Measurements from ENCODE around the gene CTSO. TPM values are rescaled to one million over a fixed set of nuclear protein-coding genes. Genes with fewer than 3 reads are reported as not detected.
A peak's percentile ranks its signal among the peaks of the same experiment; 100 is the strongest.

Gene CTSO, protein sequence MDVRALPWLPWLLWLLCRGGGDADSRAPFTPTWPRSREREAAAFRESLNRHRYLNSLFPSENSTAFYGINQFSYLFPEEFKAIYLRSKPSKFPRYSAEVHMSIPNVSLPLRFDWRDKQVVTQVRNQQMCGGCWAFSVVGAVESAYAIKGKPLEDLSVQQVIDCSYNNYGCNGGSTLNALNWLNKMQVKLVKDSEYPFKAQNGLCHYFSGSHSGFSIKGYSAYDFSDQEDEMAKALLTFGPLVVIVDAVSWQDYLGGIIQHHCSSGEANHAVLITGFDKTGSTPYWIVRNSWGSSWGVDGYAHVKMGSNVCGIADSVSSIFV
- total RNA-seq (10 to 100 TPM in 3 of 5 donors, 1 to 10 TPM in 2; 1.2 to 41.7 (median 11.6) TPM), polyA plus RNA-seq (1 to 10 TPM; 3.9 to 6.3 (median 5.0) TPM)
- long read RNA-seq, donor 1, partial matches to known transcripts = 0 of 1 reads
- long read RNA-seq, donor 1, other reads (novel, unspliced or antisense) = 0 of 1 reads
- long read RNA-seq, donor 2, transcript CTSO-201 (8 exons, 2,954 nt) = major isoform, 5 of 17 reads
- long read RNA-seq, donor 2, partial matches to known transcripts = 12 of 17 reads
- long read RNA-seq, donor 2, other reads (novel, unspliced or antisense) = 0 of 17 reads
- long read RNA-seq, donor 3, partial matches to known transcripts = 0 of 3 reads
- long read RNA-seq, donor 3, other reads (novel, unspliced or antisense) = 0 of 3 reads
- long read RNA-seq, donor 4 = 0 reads
- long read RNA-seq, donor 5, transcript CTSO-201 (8 exons, 2,954 nt) = major isoform, 6 of 6 reads
- long read RNA-seq, donor 5, partial matches to known transcripts = 0 of 6 reads
- long read RNA-seq, donor 5, other reads (novel, unspliced or antisense) = 0 of 6 reads
- long read RNA-seq, donor 6, transcript CTSO-201 (8 exons, 2,954 nt) = major isoform, 15 of 32 reads
- long read RNA-seq, donor 6, partial matches to known transcripts = 17 of 32 reads
- long read RNA-seq, donor 6, other reads (novel, unspliced or antisense) = 0 of 32 reads
- long read RNA-seq, donor 7, partial matches to known transcripts = 0 of 4 reads
- long read RNA-seq, donor 7, other reads (novel, unspliced or antisense) = 0 of 4 reads
- long read RNA-seq, donor 8, transcript CTSO-201 (8 exons, 2,954 nt) = major isoform, 6 of 11 reads
- long read RNA-seq, donor 8, partial matches to known transcripts = 5 of 11 reads
- long read RNA-seq, donor 8, other reads (novel, unspliced or antisense) = 0 of 11 reads
- long read RNA-seq, donor 9, transcript CTSO-201 (8 exons, 2,954 nt) = major isoform, 7 of 7 reads
- long read RNA-seq, donor 9, partial matches to known transcripts = 0 of 7 reads
- long read RNA-seq, donor 9, other reads (novel, unspliced or antisense) = 0 of 7 reads
- long read RNA-seq, donor 10, partial matches to known transcripts = 0 of 1 reads
- long read RNA-seq, donor 10, other reads (novel, unspliced or antisense) = 0 of 1 reads

DNA sequence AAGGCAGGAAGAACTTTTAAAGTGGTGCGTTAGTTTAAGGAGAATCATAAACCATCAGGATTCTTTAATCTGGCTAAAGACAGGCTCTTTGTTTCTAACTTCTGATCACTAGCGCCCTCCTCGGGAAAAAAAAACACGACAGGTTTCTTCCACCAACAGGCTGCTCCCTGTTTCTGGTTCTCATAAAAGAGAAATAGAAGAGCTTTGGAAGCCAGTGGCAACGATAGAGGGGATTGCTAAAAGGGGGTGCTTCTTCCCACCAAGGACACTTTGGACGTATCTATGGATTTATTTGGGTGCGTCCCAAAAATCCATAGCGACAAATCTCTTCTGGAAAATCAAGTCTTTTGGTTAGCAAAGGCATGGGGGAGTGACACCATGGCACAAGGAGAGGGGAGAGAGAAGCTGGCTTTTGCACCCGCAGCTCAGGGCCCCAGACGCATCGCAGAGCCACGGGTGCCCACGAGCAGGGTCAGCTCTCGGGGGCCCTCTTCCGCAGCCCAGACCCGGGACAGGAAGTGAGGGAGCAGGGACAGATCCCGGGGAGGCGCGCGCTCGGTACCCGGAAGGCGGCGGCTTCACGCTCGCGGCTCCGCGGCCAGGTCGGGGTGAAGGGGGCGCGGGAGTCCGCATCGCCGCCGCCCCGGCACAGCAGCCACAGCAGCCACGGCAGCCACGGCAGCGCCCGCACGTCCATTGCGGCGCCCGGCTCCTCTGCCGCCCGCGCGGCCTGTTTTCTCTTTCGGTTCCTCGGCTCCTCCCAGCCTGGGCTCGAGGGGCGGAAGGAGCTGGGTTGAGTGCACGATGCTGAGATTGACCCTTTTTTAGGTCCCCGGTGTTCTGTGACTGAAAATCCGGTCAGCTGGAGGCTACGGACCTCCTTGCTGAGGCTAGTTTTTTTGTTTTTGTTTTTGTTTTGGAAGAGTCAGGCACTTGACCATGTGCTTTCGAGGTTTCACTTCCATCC, at the start of gene CTSO:
CTSO (minus strand) TSS at position 716 of the 967 bp plus-strand sequence; CDS start at position 697, 19 bp downstream.
- TF ChIP-seq, protein P1, sequence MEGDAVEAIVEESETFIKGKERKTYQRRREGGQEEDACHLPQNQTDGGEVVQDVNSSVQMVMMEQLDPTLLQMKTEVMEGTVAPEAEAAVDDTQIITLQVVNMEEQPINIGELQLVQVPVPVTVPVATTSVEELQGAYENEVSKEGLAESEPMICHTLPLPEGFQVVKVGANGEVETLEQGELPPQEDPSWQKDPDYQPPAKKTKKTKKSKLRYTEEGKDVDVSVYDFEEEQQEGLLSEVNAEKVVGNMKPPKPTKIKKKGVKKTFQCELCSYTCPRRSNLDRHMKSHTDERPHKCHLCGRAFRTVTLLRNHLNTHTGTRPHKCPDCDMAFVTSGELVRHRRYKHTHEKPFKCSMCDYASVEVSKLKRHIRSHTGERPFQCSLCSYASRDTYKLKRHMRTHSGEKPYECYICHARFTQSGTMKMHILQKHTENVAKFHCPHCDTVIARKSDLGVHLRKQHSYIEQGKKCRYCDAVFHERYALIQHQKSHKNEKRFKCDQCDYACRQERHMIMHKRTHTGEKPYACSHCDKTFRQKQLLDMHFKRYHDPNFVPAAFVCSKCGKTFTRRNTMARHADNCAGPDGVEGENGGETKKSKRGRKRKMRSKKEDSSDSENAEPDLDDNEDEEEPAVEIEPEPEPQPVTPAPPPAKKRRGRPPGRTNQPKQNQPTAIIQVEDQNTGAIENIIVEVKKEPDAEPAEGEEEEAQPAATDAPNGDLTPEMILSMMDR (IDR thresholded peaks at IDR 0.05) = peak in 5 of 7 experiments; percentile 43 to 66 (median 55)
- no peak for TF ChIP-seq POLR2A (IDR thresholded peaks at IDR 0.05)
- no peak for TF ChIP-seq EP300 (IDR thresholded peaks at IDR 0.05)
- TF ChIP-seq POLR2AphosphoS5 (IDR thresholded peaks at IDR 0.05) = peak in 2 of 3 donors; percentile 58 to 69
- no peaks in the 10 kb centered on the region for H3K9me3 ChIP-seq
- H3K27ac ChIP-seq = peak within 1 kb of the TSS; percentile 95 to 100 (median 99)
- intact Hi-C loops (cut with DNase I; ENCODE audit: low total_unique reads) = no loop called here
- H3K36me3 ChIP-seq = no peaks in the 10 kb centered on the region
- peak within 1 kb of the TSS; percentile 58 to 88 (median 72) for H3K4me3 ChIP-seq
- WGBS, 5 donors = 0 to 1% (median 1%) methylated on average over 25 to 58 of the region's 58 CpGs
- peaks cover 0 to 23% (median 15%) of the 10 kb centered on the region in 4 donors for H3K4me1 ChIP-seq
- peak; percentile 72 to 93 for DNase-seq
- no peaks in the 10 kb centered on the region for H3K27me3 ChIP-seq

DNA sequence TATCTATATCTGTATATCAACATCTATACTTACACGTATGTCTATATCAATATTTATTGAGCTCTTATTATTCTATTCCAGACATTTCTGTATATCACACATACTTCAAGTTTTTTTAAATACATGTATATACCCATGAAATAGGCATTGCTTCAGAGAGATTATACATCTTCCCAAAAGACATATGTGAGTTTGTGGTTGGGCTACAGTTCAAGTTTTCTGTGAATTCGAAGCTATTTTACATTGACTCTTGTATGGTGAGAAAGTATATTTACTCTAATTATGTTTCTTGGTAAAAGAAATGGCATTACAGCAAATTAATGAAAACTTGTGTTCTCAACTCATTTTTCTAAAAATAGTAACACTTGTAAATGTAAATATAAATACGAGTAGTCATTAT, 46.8 kb upstream of the CTSO start:
- H3K36me3 ChIP-seq = no peaks in the 10 kb centered on the region

DNA sequence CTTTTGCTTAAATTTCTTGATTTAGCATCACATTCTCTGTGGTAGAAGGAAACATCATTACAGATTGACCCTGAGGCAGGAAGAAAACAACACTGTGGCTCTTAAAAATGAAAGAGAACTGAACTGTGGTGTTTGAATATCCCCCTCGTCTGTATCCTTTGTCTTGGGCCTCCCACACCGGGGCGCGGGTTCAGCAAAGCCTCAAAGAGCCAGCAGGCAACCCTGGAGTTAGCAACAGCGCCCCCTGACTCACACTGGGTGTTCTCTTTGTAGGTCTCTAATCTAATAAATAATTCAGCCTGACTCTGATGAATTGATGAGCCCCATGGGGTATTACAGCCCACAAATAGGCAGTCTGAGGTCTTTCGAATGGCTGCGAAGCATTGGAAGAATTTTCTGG, 46.1 kb upstream of the CTSO start:
- Histone ChIP-seq H3K27me3 (no peaks in the 10 kb centered on the region), H3K9me3 (no peaks in the 10 kb centered on the region), H3K4me3 (no peak overlapping the region), H3K4me1 (no peaks in the 10 kb centered on the region), H3K27ac (no peak overlapping the region), H3K36me3 (no peaks in the 10 kb centered on the region)
- TF ChIP-seq POLR2AphosphoS5 (IDR thresholded peaks at IDR 0.05) (no peak), POLR2A (IDR thresholded peaks at IDR 0.05) (no peak), EP300 (IDR thresholded peaks at IDR 0.05) (no peak)
- TF ChIP-seq, protein P1 (IDR thresholded peaks at IDR 0.05) = no peak
- intact Hi-C loops (cut with DNase I; ENCODE audit: low total_unique reads) = no loop called here
- WGBS, 5 donors = 28 to 44% (median 33%) methylated on average over 7 of the region's 7 CpGs
- peak in 1 of 2 donors; percentile 21 for DNase-seq

More for the DNA sequence above, 46.8 kb upstream of the CTSO start:
- H3K4me3 ChIP-seq = no peak overlapping the region
- H3K27me3 ChIP-seq = no peaks in the 10 kb centered on the region
- H3K9me3 ChIP-seq = no peaks in the 10 kb centered on the region
- H3K4me1 ChIP-seq = no peaks in the 10 kb centered on the region
- intact Hi-C loops (cut with DNase I; ENCODE audit: low total_unique reads) = no loop called here
- no peak overlapping the region for H3K27ac ChIP-seq
- TF ChIP-seq, protein P1 (IDR thresholded peaks at IDR 0.05) = no peak
- TF ChIP-seq POLR2A (IDR thresholded peaks at IDR 0.05) (no peak), POLR2AphosphoS5 (IDR thresholded peaks at IDR 0.05) (no peak), EP300 (IDR thresholded peaks at IDR 0.05) (no peak)
- WGBS, 5 donors = 75 to 85% (median 80%) methylated on average over 3 of the region's 3 CpGs
- DNase-seq = no peak

Data from stomach (tissue), 19 donors.